NT2/D1 (cell line): ENCODE results near the gene SLC66A2.

Experiments
- SUZ12 ChIP-seq: IDR thresholded peaks from 2 replicates; pipeline ENCODE4 v1.6.1; 2011; ENCODE audit not compliant: insufficient read length, insufficient read depth; ENCODE audit errors: extremely low read depth
- YY1 ChIP-seq: IDR thresholded peaks from 2 replicates; pipeline ENCODE4 v1.6.1; 2011; ENCODE audit not compliant: insufficient read length, insufficient read depth
- ZNF274 ChIP-seq: IDR thresholded peaks from 2 replicates; pipeline ENCODE4 v1.6.1; 2011; ENCODE audit warnings: mild to moderate bottlenecking, low read depth, low read length

DNA sequence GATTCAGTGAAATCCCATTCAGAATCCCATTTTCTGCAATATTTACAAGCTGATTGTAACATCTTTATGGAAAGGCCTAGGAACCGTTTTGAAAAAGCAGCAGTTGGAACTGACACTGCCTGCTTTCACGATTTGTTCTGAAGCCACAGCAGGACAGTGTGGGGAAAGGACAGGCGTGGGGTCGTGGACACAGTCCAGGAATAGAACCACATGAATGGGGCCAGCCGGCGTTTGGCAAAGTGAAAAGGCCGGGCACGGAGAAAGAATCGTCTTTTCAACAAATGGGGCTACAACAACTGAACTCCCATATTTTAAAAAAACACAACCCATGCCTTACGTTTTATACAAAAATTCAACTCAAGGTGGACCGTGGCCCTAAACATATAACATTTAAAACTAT, 69.8 kb downstream of the SLC66A2 start:
- TF ChIP-seq YY1 (no peak), ZNF274 (no peak), SUZ12 (no peak)
